HL-60 (cell line): ENCODE results near the gene BCAS3.

Experiments
- CTCF ChIP-seq: IDR thresholded peaks from one replicate; pipeline ENCODE4 v1.5.1; 2011; ENCODE audit warnings: low read length, control low read depth, inconsistent platforms; ENCODE audit not compliant: insufficient read depth
- GABPA ChIP-seq: IDR thresholded peaks from 2 replicates; pipeline ENCODE4 v1.6.1; 2012; ENCODE audit warnings: low read depth
- POLR2AphosphoS5 ChIP-seq: IDR thresholded peaks from 2 replicates; pipeline ENCODE4 v1.6.1; 2012; ENCODE audit warnings: low read depth
- REST ChIP-seq: IDR thresholded peaks from 2 replicates; pipeline ENCODE4 v1.6.1; 2012; ENCODE audit warnings: low read depth; ENCODE audit not compliant: insufficient replicate concordance

- TF ChIP-seq CTCF (no peak), GABPA (no peak), POLR2AphosphoS5 (no peak), REST (no peak)
Measured at GRCh38 chr17:61189968-61190367, 512.3 kb downstream of the BCAS3 start.
